Renal cortex interstitium (tissue), 11 donors: ENCODE measurements around the gene TSC22D4. TPM values are rescaled to one million over a fixed set of nuclear protein-coding genes. Genes with fewer than 3 reads are reported as not detected.

ENCODE experiments used
- DNase-seq, 11 donors: peaks; one replicate each; pipeline ENCODE4 v3.0.0-alpha.2; 2013; ENCODE audit warnings: low read depth in 9 of 11, low spot score in 4 of 11; ENCODE audit errors: extremely low read depth in 1 of 11
- polyA plus RNA-seq, 3 donors: library from polyadenylated mRNA; unstranded; fragments of 120-200 nt; gene quantifications; one replicate each; pipeline ENCODE4 v1.2.1, GENCODE V29; 2013; ENCODE audit not compliant: insufficient read length in 3 of 3

Gene TSC22D4
- polyA plus RNA-seq, 3 donors: 30.9 to 52.8 (median 49.4) TPM

- peak in 5 of 11 donors; percentile 53 to 71 (median 66) for DNase-seq
These were observed 4.2 kb upstream of the TSC22D4 start for GRCh38 chr7:100483090-100483721.

- DNase-seq: no peak
These were observed 3.7 kb upstream of the TSC22D4 start for GRCh38 chr7:100482728-100483089.

GRCh38 chr7:100481466-100481865, 2.5 kb upstream of the TSC22D4 start:
- no peak for DNase-seq

- no peak for DNase-seq
These were observed 1.1 kb downstream of the TSC22D4 start for GRCh38 chr7:100477871-100478267.

- no peak for DNase-seq
These were observed 1.8 kb downstream of the TSC22D4 start for GRCh38 chr7:100476903-100477870.

- no peak for DNase-seq
These were observed 2.8 kb downstream of the TSC22D4 start for GRCh38 chr7:100476101-100476780.

GRCh38 chr7:100475549-100475948, 3.5 kb downstream of the TSC22D4 start:
- no peak for DNase-seq

- no peak for DNase-seq
These were observed 6.0 kb downstream of the TSC22D4 start for GRCh38 chr7:100472854-100473499.

GRCh38 chr7:100472121-100472851, 6.7 kb downstream of the TSC22D4 start:
- no peak for DNase-seq

GRCh38 chr7:100471021-100471420, 8.0 kb downstream of the TSC22D4 start:
- DNase-seq: no peak

- DNase-seq: peak in 3 of 11 donors; percentile 66 to 79 (median 70)
These were observed 9.6 kb downstream of the TSC22D4 start for GRCh38 chr7:100469227-100470044.

- DNase-seq: no peak
These were observed 11.2 kb downstream of the TSC22D4 start for GRCh38 chr7:100467638-100468373.

- no peak for DNase-seq
These were observed 12.1 kb downstream of the TSC22D4 start for GRCh38 chr7:100466653-100467605.

- peak in 4 of 11 donors; percentile 51 to 66 (median 60) for DNase-seq
These were observed 13.2 kb downstream of the TSC22D4 start for GRCh38 chr7:100465702-100466311.

- DNase-seq: no peak
These were observed 13.7 kb downstream of the TSC22D4 start for GRCh38 chr7:100465299-100465698.

GRCh38 chr7:100464791-100465190, 14.2 kb downstream of the TSC22D4 start:
- DNase-seq: no peak
